Measurements from ENCODE around the gene IQSEC2. TPM values are rescaled to one million over a fixed set of nuclear protein-coding genes. Genes with fewer than 3 reads are reported as not detected.

IQSEC2 gene
- total RNA-seq, 1 experiment from 2014 or later = 48.2 TPM

GRCh38 chrX:53224860-53225797 is 56.3 kb downstream of the IQSEC2 start, which contains the start of gene KDM5C:
Gene KDM5C (minus strand): TSS chrX:53225207. CDS start chrX:53224889, 318 bp downstream.
- peak; percentile 81 for DNase-seq (ENCODE audit: low spot score)
- Mint-ChIP-seq H3K9me3 (no peaks in the 10 kb centered on the region), H3K4me1 (peaks cover 24% of the 10 kb centered on the region), H3K27me3 (ENCODE audit: low read depth) (no peaks in the 10 kb centered on the region), H3K4me3 (peak within 1 kb of the TSS; percentile 93), H3K36me3 (no peaks in the 10 kb centered on the region; the same call in 1 of the 2 replicates), H3K27ac (peak within 1 kb of the TSS; percentile 99)
- TF ChIP-seq, protein P1, sequence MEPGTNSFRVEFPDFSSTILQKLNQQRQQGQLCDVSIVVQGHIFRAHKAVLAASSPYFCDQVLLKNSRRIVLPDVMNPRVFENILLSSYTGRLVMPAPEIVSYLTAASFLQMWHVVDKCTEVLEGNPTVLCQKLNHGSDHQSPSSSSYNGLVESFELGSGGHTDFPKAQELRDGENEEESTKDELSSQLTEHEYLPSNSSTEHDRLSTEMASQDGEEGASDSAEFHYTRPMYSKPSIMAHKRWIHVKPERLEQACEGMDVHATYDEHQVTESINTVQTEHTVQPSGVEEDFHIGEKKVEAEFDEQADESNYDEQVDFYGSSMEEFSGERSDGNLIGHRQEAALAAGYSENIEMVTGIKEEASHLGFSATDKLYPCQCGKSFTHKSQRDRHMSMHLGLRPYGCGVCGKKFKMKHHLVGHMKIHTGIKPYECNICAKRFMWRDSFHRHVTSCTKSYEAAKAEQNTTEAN (CRISPR knock-in tag; IDR thresholded peaks at IDR 0.05) = peak; percentile 30; the same call in 1 of the 2 replicates
- TF ChIP-seq SOX15 (CRISPR knock-in tag; IDR thresholded peaks at IDR 0.05) (no peak), GABPB1 (CRISPR knock-in tag; IDR thresholded peaks at IDR 0.05) (0 out of 2 replicates have a peak, but pooled peaks have one; percentile 34), ZBTB21 (CRISPR knock-in tag; IDR thresholded peaks at IDR 0.05; ENCODE audit: borderline replicate concordance) (no peak), ERG (CRISPR knock-in tag; IDR thresholded peaks at IDR 0.05) (no peak), ARID4B (CRISPR knock-in tag; IDR thresholded peaks at IDR 0.05; ENCODE audit: borderline replicate concordance) (peak; percentile 26; the same call in 1 of the 2 replicates), CREM (CRISPR knock-in tag; IDR thresholded peaks at IDR 0.05) (0 out of 2 replicates have a peak, but pooled peaks have one; percentile 16), ZNF512 (CRISPR knock-in tag; IDR thresholded peaks at IDR 0.05; ENCODE audit: borderline replicate concordance) (no peak), FOXP1 (CRISPR knock-in tag; IDR thresholded peaks at IDR 0.05; ENCODE audit: borderline replicate concordance) (peak; percentile 37; the same call in 1 of the 2 replicates), E2F4 (CRISPR knock-in tag; IDR thresholded peaks at IDR 0.05; ENCODE audit: borderline replicate concordance, low read depth) (0 out of 2 replicates have a peak, but pooled peaks have one; percentile 27), FOXK1 (CRISPR knock-in tag; IDR thresholded peaks at IDR 0.05) (peak; percentile 58; the same call in 1 of the 2 replicates), SMAD4 (CRISPR knock-in tag; IDR thresholded peaks at IDR 0.05) (no peak)
- TF ChIP-seq, protein P2, sequence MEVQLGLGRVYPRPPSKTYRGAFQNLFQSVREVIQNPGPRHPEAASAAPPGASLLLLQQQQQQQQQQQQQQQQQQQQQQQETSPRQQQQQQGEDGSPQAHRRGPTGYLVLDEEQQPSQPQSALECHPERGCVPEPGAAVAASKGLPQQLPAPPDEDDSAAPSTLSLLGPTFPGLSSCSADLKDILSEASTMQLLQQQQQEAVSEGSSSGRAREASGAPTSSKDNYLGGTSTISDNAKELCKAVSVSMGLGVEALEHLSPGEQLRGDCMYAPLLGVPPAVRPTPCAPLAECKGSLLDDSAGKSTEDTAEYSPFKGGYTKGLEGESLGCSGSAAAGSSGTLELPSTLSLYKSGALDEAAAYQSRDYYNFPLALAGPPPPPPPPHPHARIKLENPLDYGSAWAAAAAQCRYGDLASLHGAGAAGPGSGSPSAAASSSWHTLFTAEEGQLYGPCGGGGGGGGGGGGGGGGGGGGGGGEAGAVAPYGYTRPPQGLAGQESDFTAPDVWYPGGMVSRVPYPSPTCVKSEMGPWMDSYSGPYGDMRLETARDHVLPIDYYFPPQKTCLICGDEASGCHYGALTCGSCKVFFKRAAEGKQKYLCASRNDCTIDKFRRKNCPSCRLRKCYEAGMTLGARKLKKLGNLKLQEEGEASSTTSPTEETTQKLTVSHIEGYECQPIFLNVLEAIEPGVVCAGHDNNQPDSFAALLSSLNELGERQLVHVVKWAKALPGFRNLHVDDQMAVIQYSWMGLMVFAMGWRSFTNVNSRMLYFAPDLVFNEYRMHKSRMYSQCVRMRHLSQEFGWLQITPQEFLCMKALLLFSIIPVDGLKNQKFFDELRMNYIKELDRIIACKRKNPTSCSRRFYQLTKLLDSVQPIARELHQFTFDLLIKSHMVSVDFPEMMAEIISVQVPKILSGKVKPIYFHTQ (CRISPR knock-in tag; IDR thresholded peaks at IDR 0.05) = no peak
- TF ChIP-seq, protein P3, sequence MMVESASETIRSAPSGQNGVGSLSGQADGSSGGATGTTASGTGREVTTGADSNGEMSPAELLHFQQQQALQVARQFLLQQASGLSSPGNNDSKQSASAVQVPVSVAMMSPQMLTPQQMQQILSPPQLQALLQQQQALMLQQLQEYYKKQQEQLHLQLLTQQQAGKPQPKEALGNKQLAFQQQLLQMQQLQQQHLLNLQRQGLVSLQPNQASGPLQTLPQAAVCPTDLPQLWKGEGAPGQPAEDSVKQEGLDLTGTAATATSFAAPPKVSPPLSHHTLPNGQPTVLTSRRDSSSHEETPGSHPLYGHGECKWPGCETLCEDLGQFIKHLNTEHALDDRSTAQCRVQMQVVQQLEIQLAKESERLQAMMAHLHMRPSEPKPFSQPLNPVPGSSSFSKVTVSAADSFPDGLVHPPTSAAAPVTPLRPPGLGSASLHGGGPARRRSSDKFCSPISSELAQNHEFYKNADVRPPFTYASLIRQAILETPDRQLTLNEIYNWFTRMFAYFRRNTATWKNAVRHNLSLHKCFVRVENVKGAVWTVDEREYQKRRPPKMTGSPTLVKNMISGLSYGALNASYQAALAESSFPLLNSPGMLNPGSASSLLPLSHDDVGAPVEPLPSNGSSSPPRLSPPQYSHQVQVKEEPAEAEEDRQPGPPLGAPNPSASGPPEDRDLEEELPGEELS (CRISPR knock-in tag; IDR thresholded peaks at IDR 0.05) = 0 out of 2 replicates have a peak, but pooled peaks have one; percentile 38
- TF ChIP-seq, protein P4, sequence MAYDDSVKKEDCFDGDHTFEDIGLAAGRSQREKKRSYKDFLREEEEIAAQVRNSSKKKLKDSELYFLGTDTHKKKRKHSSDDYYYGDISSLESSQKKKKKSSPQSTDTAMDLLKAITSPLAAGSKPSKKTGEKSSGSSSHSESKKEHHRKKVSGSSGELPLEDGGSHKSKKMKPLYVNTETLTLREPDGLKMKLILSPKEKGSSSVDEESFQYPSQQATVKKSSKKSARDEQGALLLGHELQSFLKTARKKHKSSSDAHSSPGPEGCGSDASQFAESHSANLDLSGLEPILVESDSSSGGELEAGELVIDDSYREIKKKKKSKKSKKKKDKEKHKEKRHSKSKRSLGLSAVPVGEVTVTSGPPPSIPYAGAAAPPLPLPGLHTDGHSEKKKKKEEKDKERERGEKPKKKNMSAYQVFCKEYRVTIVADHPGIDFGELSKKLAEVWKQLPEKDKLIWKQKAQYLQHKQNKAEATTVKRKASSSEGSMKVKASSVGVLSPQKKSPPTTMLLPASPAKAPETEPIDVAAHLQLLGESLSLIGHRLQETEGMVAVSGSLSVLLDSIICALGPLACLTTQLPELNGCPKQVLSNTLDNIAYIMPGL (CRISPR knock-in tag; IDR thresholded peaks at IDR 0.05) = peak; percentile 37; the same call in 1 of the 2 replicates
- ATAC-seq = peak; percentile 69
- POLR2A ChIA-PET = interaction anchor here (1.2 kb wide), 2 partner anchors 56 to 197 kb away, joined by 3 to 8 read pairs; partner anchors contain the start of genes IQSEC2, RIBC1 and SMC1A
- CTCF ChIA-PET = interaction anchor here (0.6 to 0.8 kb wide), 4 partner anchors 14 to 221 kb away, joined by 3 to 5 read pairs (median 3); no protein-coding TSS in a partner anchor
